OCI-LY7 (cell line): ENCODE results near the gene CFAP107. TPM values are rescaled to one million over a fixed set of nuclear protein-coding genes. Genes with fewer than 3 reads are reported as not detected.

Source experiments
- BruUV-seq: library from RNA; stranded (reverse); fragments of 400-500 nt; replicated peaks from 2 replicates; lab custom pipeline; 2021; lab: Mats Ljungman, UMichigan
- CTCF ChIA-PET: fragments of 300-600 bp; sonication (Branson Sonifier 250); formaldehyde crosslinking; loops from one replicate; lab custom pipeline; 2022; ENCODE audit warnings: antibody characterized with exemption; ENCODE audit not compliant: unreplicated experiment; lab: Charles Lee
- POLR2A ChIA-PET: fragments of 300-600 bp; sonication (Branson Sonifier 250); formaldehyde crosslinking; loops from one replicate; lab custom pipeline; 2022; ENCODE audit warnings: antibody characterized with exemption; lab: Charles Lee
- DNase-seq: peaks from one replicate; pipeline ENCODE4 v3.0.0-alpha.2; 2015; ENCODE audit warnings: low spot score
- H2AFZ ChIP-seq: fragments of 200-600 bp; sonication (generic), shearing (Covaris generic); 2 replicates; pipeline ENCODE4 v1.6.1; 2014; ENCODE audit warnings: mild to moderate bottlenecking, antibody characterized with exemption, low read length, moderate library complexity
- H3K27ac ChIP-seq: fragments of 200-600 bp; sonication (generic); 2 replicates; pipeline ENCODE4 v1.5.1; 2014; ENCODE audit warnings: mixed run types, low read depth, mild to moderate bottlenecking, moderate library complexity, low read length, inconsistent platforms; ENCODE audit not compliant: poor library complexity, severe bottlenecking
- H3K36me3 ChIP-seq: fragments of 200-600 bp; sonication (generic); 2 replicates; pipeline ENCODE4 v1.6.1; 2014; ENCODE audit warnings: mild to moderate bottlenecking, antibody characterized with exemption, low read length, moderate library complexity, mixed read lengths; ENCODE audit not compliant: insufficient read depth
- H3K4me1 ChIP-seq: fragments of 200-600 bp; sonication (generic); 2 replicates; pipeline ENCODE4 v1.5.1; 2014; ENCODE audit warnings: mild to moderate bottlenecking, low read length; ENCODE audit not compliant: insufficient read depth, poor library complexity, severe bottlenecking
- H3K4me2 ChIP-seq: fragments of 200-600 bp; sonication (generic); 2 replicates; pipeline ENCODE4 v1.6.1; 2014; ENCODE audit warnings: mild to moderate bottlenecking, low read length
- H3K4me3 ChIP-seq: fragments of 200-600 bp; sonication (generic); 2 replicates; pipeline ENCODE4 v1.5.1; 2014; ENCODE audit warnings: mild to moderate bottlenecking, low read depth, low read length; ENCODE audit not compliant: poor library complexity, severe bottlenecking
- H3K79me2 ChIP-seq: fragments of 200-600 bp; sonication (generic); 2 replicates; pipeline ENCODE4 v1.6.1; 2016; ENCODE audit warnings: low read depth, mild to moderate bottlenecking, low read length, moderate library complexity, mixed read lengths; ENCODE audit not compliant: insufficient read depth
- H3K9me2 ChIP-seq: fragments of 200-600 bp; sonication (generic); 2 replicates; pipeline ENCODE4 v1.6.1; 2016; ENCODE audit warnings: mild to moderate bottlenecking, low read length, mixed read lengths; ENCODE audit not compliant: insufficient read depth
- H3K9me3 ChIP-seq: fragments of 200-600 bp; sonication (generic); 2 replicates; pipeline ENCODE4 v1.6.1; 2014; ENCODE audit warnings: mild to moderate bottlenecking, mixed run types, low read length, mixed read lengths
- H4K20me1 ChIP-seq: fragments of 200-600 bp; sonication (generic); 2 replicates; pipeline ENCODE4 v1.6.1; 2014; ENCODE audit warnings: mild to moderate bottlenecking, antibody characterized with exemption, low read length, moderate library complexity, mixed read lengths; ENCODE audit not compliant: insufficient read depth
- CTCF ChIP-seq: fragments of 200-600 bp; sonication (generic); conservative IDR thresholded peaks from 2 replicates; pipeline ENCODE4 v1.5.1; 2014; ENCODE audit warnings: mild to moderate bottlenecking, antibody characterized with exemption, low read length, moderate library complexity, mixed read lengths
- EZH2phosphoT487 ChIP-seq: fragments of 200-600 bp; sonication (generic); IDR thresholded peaks from 2 replicates; pipeline ENCODE4 v1.6.1; 2018; ENCODE audit warnings: low read depth, borderline replicate concordance, mild to moderate bottlenecking, mixed run types, antibody characterized with exemption, low read length, moderate library complexity, mixed read lengths
- intact Hi-C: fragments of 100-400 bp; cut with micrococcal nuclease; formaldehyde crosslinking; loops from one replicate; pipeline ENCODE4 v1.10.0; 2022; ENCODE audit not compliant: unreplicated experiment
- total RNA-seq, 2 experiments: library from RNA; depleted of rRNA in 1 of 2; stranded (reverse); fragments of >200 nt in 1 of 2; shearing (Covaris generic) in 1 of 2; gene quantifications; 2 replicates each; pipeline ENCODE4 v1.2.3, GENCODE V29; 2014 to 2022

Gene CFAP107
- total RNA-seq, 2 experiments from 2014 or later: not detected

GRCh38 chr1:12769976-12770505 is 24.0 kb downstream of the CFAP107 start:
- H2AFZ ChIP-seq: no peak overlapping the region
- no peak overlapping the region for H3K4me3 ChIP-seq
- POLR2A ChIA-PET: no interaction called here
- H3K4me2 ChIP-seq: no peak overlapping the region
- CTCF ChIA-PET: no interaction called here
- H3K4me1 ChIP-seq: no peaks in the 10 kb centered on the region
- no peaks in the 10 kb centered on the region for H3K79me2 ChIP-seq
- no TSS peak for BruUV-seq
- no peak for DNase-seq
- H3K36me3 ChIP-seq: no peaks in the 10 kb centered on the region
- no peaks in the 10 kb centered on the region for H3K9me3 ChIP-seq
- intact Hi-C loops: no loop called here
- no peaks in the 10 kb centered on the region for H4K20me1 ChIP-seq
- TF ChIP-seq CTCF (no peak), EZH2phosphoT487 (no peak)
- H3K9me2 ChIP-seq: no peaks in the 10 kb centered on the region
- H3K27ac ChIP-seq: no peak overlapping the region

- no TSS peak for BruUV-seq
- POLR2A ChIA-PET: no interaction called here
- H3K9me3 ChIP-seq: no peaks in the 10 kb centered on the region
These were observed 24.6 kb downstream of the CFAP107 start for GRCh38 chr1:12770620-12771019.

More at GRCh38 chr1:12770620-12771019, 24.6 kb downstream of the CFAP107 start:
- TF ChIP-seq EZH2phosphoT487 (no peak), CTCF (no peak)
- no peak for DNase-seq
- H3K4me2 ChIP-seq: no peak overlapping the region
- CTCF ChIA-PET: no interaction called here
- no peaks in the 10 kb centered on the region for H3K9me2 ChIP-seq
- no peak overlapping the region for H3K4me3 ChIP-seq
- H3K4me1 ChIP-seq: no peaks in the 10 kb centered on the region
- H4K20me1 ChIP-seq: no peaks in the 10 kb centered on the region
- no peak overlapping the region for H3K27ac ChIP-seq
- H3K79me2 ChIP-seq: no peaks in the 10 kb centered on the region
- no peaks in the 10 kb centered on the region for H3K36me3 ChIP-seq
- intact Hi-C loops: no loop called here
- H2AFZ ChIP-seq: no peak overlapping the region
